Stimulated activated CD8-positive, alpha-beta memory T cell treated with anti-CD3 and anti-CD28 coated beads, Interleukin-4, amount 100 ng/mL, for 24 hours (primary cell): ENCODE results near the gene ERMARD.

Experiments
- DNase-seq: peaks from one replicate; pipeline ENCODE4 v3.0.0-alpha.2; 2020; ENCODE audit warnings: low read depth

Gene ERMARD

GRCh38 chr6:169751242-169752073, at the start of gene ERMARD, which contains the start of gene DYNLT2:
TSS of gene ERMARD (plus strand) at chr6:169751622. CDS start at chr6:169751658, 36 bp downstream.
TSS of gene DYNLT2 (minus strand) at chr6:169751572. CDS start at chr6:169751458, 114 bp downstream.
- peak; percentile 92 for DNase-seq

- peak; percentile 99 for DNase-seq
These were observed 49.2 kb upstream of the ERMARD start, which contains the start of the genes C6orf120 and WDR27 for GRCh38 chr6:169701954-169702839. TSS of gene C6orf120 (plus strand) at chr6:169702126. CDS start at chr6:169702460, 334 bp downstream. TSS of gene WDR27 (minus strand) at chr6:169702029. CDS start at chr6:169689005, 13,024 bp downstream.

GRCh38 chr6:169702840-169703246, 48.6 kb upstream of the ERMARD start:
- DNase-seq = no peak

GRCh38 chr6:169707772-169708171, 43.6 kb upstream of the ERMARD start:
- no peak for DNase-seq

- DNase-seq = no peak
These were observed 42.1 kb upstream of the ERMARD start for GRCh38 chr6:169709293-169709692.

- DNase-seq = no peak
These were observed 41.4 kb upstream of the ERMARD start for GRCh38 chr6:169710009-169710408.

GRCh38 chr6:169714178-169714577, 37.2 kb upstream of the ERMARD start:
- DNase-seq = no peak

GRCh38 chr6:169714595-169714994, 36.8 kb upstream of the ERMARD start:
- no peak for DNase-seq

- no peak for DNase-seq
These were observed 32.3 kb upstream of the ERMARD start for GRCh38 chr6:169719117-169719516.

GRCh38 chr6:169720207-169720855, 31.1 kb upstream of the ERMARD start:
- no peak for DNase-seq

- no peak for DNase-seq
These were observed 28.8 kb upstream of the ERMARD start for GRCh38 chr6:169722362-169723199.

- DNase-seq = peak; percentile 57
These were observed 28.1 kb upstream of the ERMARD start for GRCh38 chr6:169723200-169723909.

- DNase-seq = peak; percentile 30
These were observed 27.4 kb upstream of the ERMARD start for GRCh38 chr6:169723991-169724493.

- peak; percentile 67 for DNase-seq
These were observed 26.8 kb upstream of the ERMARD start, which contains the start of gene PHF10 for GRCh38 chr6:169724494-169725124. TSS of gene PHF10 (minus strand) at chr6:169724500. CDS start at chr6:169723931, 569 bp downstream.

- DNase-seq = no peak
These were observed 26.0 kb upstream of the ERMARD start for GRCh38 chr6:169725125-169726048.

GRCh38 chr6:169726049-169726400, 25.4 kb upstream of the ERMARD start:
- no peak for DNase-seq

- DNase-seq = no peak
These were observed 24.5 kb upstream of the ERMARD start for GRCh38 chr6:169726963-169727362.

- no peak for DNase-seq
These were observed 21.5 kb upstream of the ERMARD start for GRCh38 chr6:169729961-169730360.
